Activated CD4-positive, alpha-beta memory T cell treated with anti-CD3 and anti-CD28 coated beads for 36 hours (primary cell): ENCODE data around the gene ZNF350. TPM values are rescaled to one million over a fixed set of nuclear protein-coding genes. Genes with fewer than 3 reads are reported as not detected.
"Not testable (repeated sequence)": the region's sequence is repeated elsewhere in the genome, so short reads cannot be mapped to it uniquely, and the experiment has no call there.

Source experiments
- CTCF ChIA-PET: fragments of 350-600 bp; sonication (Branson Sonifier 250); formaldehyde crosslinking; loops from one replicate; lab custom pipeline; 2021; ENCODE audit warnings: antibody characterized with exemption, inconsistent platforms; lab: Charles Lee
- POLR2A ChIA-PET: fragments of 350-600 bp; sonication (Branson Sonifier 250); formaldehyde crosslinking; loops from one replicate; lab custom pipeline; 2021; ENCODE audit warnings: antibody characterized with exemption; lab: Charles Lee
- DNase-seq: peaks from one replicate; pipeline ENCODE4 v3.0.0-alpha.2; 2020
- H3K27ac Mint-ChIP-seq: one replicate; pipeline ENCODE4 v1.8.0; 2021; ENCODE audit warnings: mixed read lengths
- H3K27me3 Mint-ChIP-seq: one replicate; pipeline ENCODE4 v1.8.0; 2021; ENCODE audit warnings: mixed read lengths
- H3K36me3 Mint-ChIP-seq: one replicate; pipeline ENCODE4 v1.8.0; 2021; ENCODE audit warnings: mixed read lengths
- H3K4me1 Mint-ChIP-seq: one replicate; pipeline ENCODE4 v1.8.0; 2021; ENCODE audit warnings: low read depth, mixed read lengths
- H3K4me3 Mint-ChIP-seq: one replicate; pipeline ENCODE4 v1.8.0; 2021; ENCODE audit warnings: mild to moderate bottlenecking, mixed read lengths
- H3K9me3 Mint-ChIP-seq: one replicate; pipeline ENCODE4 v1.8.0; 2021; ENCODE audit warnings: mixed read lengths
- intact Hi-C: fragments of 100-400 bp; cut with micrococcal nuclease; formaldehyde crosslinking; loops from one replicate; pipeline ENCODE4 v1.15.1; 2023
- total RNA-seq, 2 experiments: library from RNA; stranded (reverse); gene quantifications; one replicate each; pipeline ENCODE4 v1.2.3, GENCODE V29; 2021

The ZNF350 gene
- 1 to 10 TPM; 6.9 to 8.1 TPM for total RNA-seq

- ChIA-PET POLR2A (no interaction called here), CTCF (no interaction called here)
- Mint-ChIP-seq H3K4me1 (peaks cover 12% of the 10 kb centered on the region), H3K36me3 (peaks cover 60% of the 10 kb centered on the region), H3K9me3 (peaks cover 65% of the 10 kb centered on the region), H3K27me3 (no peaks in the 10 kb centered on the region), H3K4me3 (peak within 1 kb of the TSS; percentile 89), H3K27ac (peak within 1 kb of the TSS; percentile 87)
- intact Hi-C loops = loop anchor here (1.0 to 5.0 kb wide), 5 partner anchors 22 to 82 kb away; partner anchors contain the start of genes ZNF432, ZNF613, ZNF614 and ZNF615
- DNase-seq = peak; percentile 94
Measured at GRCh38 chr19:51986309-51987291, at the start of gene ZNF350. Gene ZNF350 (minus strand): TSS chr19:51986840. CDS start chr19:51974360, 12,480 bp downstream.

GRCh38 chr19:52034051-52034728, 47.5 kb upstream of the ZNF350 start:
- no peak for DNase-seq
- H3K27ac Mint-ChIP-seq = no peak overlapping the region
- no peaks in the 10 kb centered on the region for H3K4me1 Mint-ChIP-seq
- no peak overlapping the region for H3K4me3 Mint-ChIP-seq
- peaks cover 86% of the 10 kb centered on the region for H3K36me3 Mint-ChIP-seq
- ChIA-PET POLR2A (no interaction called here), CTCF (no interaction called here)
- intact Hi-C loops = no loop called here
- H3K27me3 Mint-ChIP-seq = no peaks in the 10 kb centered on the region
- peaks cover 83% of the 10 kb centered on the region for H3K9me3 Mint-ChIP-seq

GRCh38 chr19:52028780-52029123, 42.1 kb upstream of the ZNF350 start:
- Mint-ChIP-seq H3K4me3 (peak overlapping the region; percentile 83), H3K27ac (peak overlapping the region; percentile 87), H3K9me3 (peaks cover 69% of the 10 kb centered on the region), H3K27me3 (no peaks in the 10 kb centered on the region), H3K4me1 (peaks cover 10% of the 10 kb centered on the region), H3K36me3 (peaks cover 69% of the 10 kb centered on the region)
- CTCF ChIA-PET = no interaction called here
- intact Hi-C loops = loop anchor here (1.0 to 5.0 kb wide), 5 partner anchors 20 to 126 kb away; partner anchors contain the start of genes ZNF350, ZNF613 and ZNF615
- no peak for DNase-seq
- POLR2A ChIA-PET = interaction anchor here (0.6 to 1.0 kb wide), 3 partner anchors 20 to 22 kb away, joined by 3 to 8 read pairs (median 3); partner anchors contain the start of genes ZNF432 and ZNF615

GRCh38 chr19:52028027-52028779, 41.6 kb upstream of the ZNF350 start, which contains the start of gene ZNF614:
Gene ZNF614 (minus strand): TSS chr19:52028379. CDS start chr19:52025745, 2,634 bp downstream.
- peaks cover 69% of the 10 kb centered on the region for H3K9me3 Mint-ChIP-seq
- peaks cover 10% of the 10 kb centered on the region for H3K4me1 Mint-ChIP-seq
- intact Hi-C loops = loop anchor here (1.0 to 5.0 kb wide), 5 partner anchors 20 to 126 kb away; partner anchors contain the start of genes ZNF350, ZNF613 and ZNF615
- peak within 1 kb of the TSS; percentile 87 for H3K27ac Mint-ChIP-seq
- ChIA-PET POLR2A (interaction anchor here (0.6 to 1.0 kb wide), 4 partner anchors 20 to 21 kb away, joined by 3 to 8 read pairs (median 3); partner anchors contain the start of genes ZNF432 and ZNF615), CTCF (no interaction called here)
- H3K27me3 Mint-ChIP-seq = no peaks in the 10 kb centered on the region
- peak within 1 kb of the TSS; percentile 83 for H3K4me3 Mint-ChIP-seq
- DNase-seq = peak; percentile 92
- peaks cover 69% of the 10 kb centered on the region for H3K36me3 Mint-ChIP-seq

- POLR2A ChIA-PET = interaction anchor here (0.7 kb wide), 1 partner anchor 23 kb away, joined by 3 read pairs; no protein-coding TSS in a partner anchor
- H3K27me3 Mint-ChIP-seq, H3K4me3 Mint-ChIP-seq, H3K27ac Mint-ChIP-seq, CTCF ChIA-PET, DNase-seq: not testable (repeated sequence)
- Mint-ChIP-seq H3K4me1 (peaks cover 10% of the 10 kb centered on the region), H3K9me3 (peaks cover 69% of the 10 kb centered on the region), H3K36me3 (peaks cover 74% of the 10 kb centered on the region)
- intact Hi-C loops = loop anchor here (5.0 kb wide), 2 partner anchors 99 to 124 kb away; partner anchors contain the start of gene ZNF613
Measured at GRCh38 chr19:52026255-52026990, 39.8 kb upstream of the ZNF350 start.

- POLR2A ChIA-PET, DNase-seq, H3K4me3 Mint-ChIP-seq, intact Hi-C loops, H3K27me3 Mint-ChIP-seq, H3K27ac Mint-ChIP-seq, CTCF ChIA-PET: not testable (repeated sequence)
- H3K4me1 Mint-ChIP-seq = peaks cover 10% of the 10 kb centered on the region
- H3K9me3 Mint-ChIP-seq = peaks cover 72% of the 10 kb centered on the region
- peaks cover 76% of the 10 kb centered on the region for H3K36me3 Mint-ChIP-seq
Measured at GRCh38 chr19:52024478-52024877, 37.8 kb upstream of the ZNF350 start.

- CTCF ChIA-PET = no interaction called here
- intact Hi-C loops = no loop called here
- POLR2A ChIA-PET = no interaction called here
Measured at GRCh38 chr19:52022193-52022592, 35.6 kb upstream of the ZNF350 start.

GRCh38 chr19:52020506-52020905, 33.9 kb upstream of the ZNF350 start:
- CTCF ChIA-PET = no interaction called here
- H3K27me3 Mint-ChIP-seq = no peaks in the 10 kb centered on the region

More at GRCh38 chr19:52022193-52022592, 35.6 kb upstream of the ZNF350 start:
- no peak overlapping the region for H3K4me3 Mint-ChIP-seq
- no peaks in the 10 kb centered on the region for H3K27me3 Mint-ChIP-seq
- H3K9me3 Mint-ChIP-seq = peaks cover 89% of the 10 kb centered on the region
- peaks cover 3% of the 10 kb centered on the region for H3K4me1 Mint-ChIP-seq
- no peak overlapping the region for H3K27ac Mint-ChIP-seq
- DNase-seq = no peak
- H3K36me3 Mint-ChIP-seq = peaks cover 96% of the 10 kb centered on the region

GRCh38 chr19:52010674-52011073, 24.0 kb upstream of the ZNF350 start:
- Mint-ChIP-seq H3K36me3 (peaks cover 51% of the 10 kb centered on the region), H3K4me3 (no peak overlapping the region), H3K27me3 (no peaks in the 10 kb centered on the region), H3K4me1 (peaks cover 16% of the 10 kb centered on the region), H3K27ac (no peak overlapping the region), H3K9me3 (peaks cover 60% of the 10 kb centered on the region)
- ChIA-PET CTCF (no interaction called here), POLR2A (no interaction called here)
- intact Hi-C loops = no loop called here
- no peak for DNase-seq

More at GRCh38 chr19:52020506-52020905, 33.9 kb upstream of the ZNF350 start:
- Mint-ChIP-seq H3K27ac (no peak overlapping the region), H3K9me3 (peaks cover 90% of the 10 kb centered on the region), H3K4me1 (no peaks in the 10 kb centered on the region), H3K36me3 (peaks cover 96% of the 10 kb centered on the region), H3K4me3 (no peak overlapping the region)
- no peak for DNase-seq
- POLR2A ChIA-PET = interaction anchor here (0.7 kb wide), 1 partner anchor 541 kb away, joined by 3 read pairs; no protein-coding TSS in a partner anchor
- intact Hi-C loops = loop anchor here (1.0 kb wide), 1 partner anchor 8 kb away; no protein-coding TSS in a partner anchor

- H3K27me3 Mint-ChIP-seq = no peaks in the 10 kb centered on the region
- H3K27ac Mint-ChIP-seq = peak within 1 kb of the TSS; percentile 94
- intact Hi-C loops = loop anchor here (1.0 kb wide), 4 partner anchors 20 to 103 kb away; partner anchors contain the start of genes ZNF350, ZNF613, ZNF614 and ZNF649
- peak; percentile 91 for DNase-seq
- H3K4me3 Mint-ChIP-seq = peak within 1 kb of the TSS; percentile 94
- H3K4me1 Mint-ChIP-seq = peaks cover 16% of the 10 kb centered on the region
- CTCF ChIA-PET = no interaction called here
- H3K9me3 Mint-ChIP-seq = peaks cover 59% of the 10 kb centered on the region
- H3K36me3 Mint-ChIP-seq = peaks cover 54% of the 10 kb centered on the region
- POLR2A ChIA-PET = interaction anchor here (0.7 to 1.3 kb wide), 3 partner anchors 20 to 132 kb away, joined by 3 read pairs; partner anchors contain the start of genes ZNF614 and ZNF616
Measured at GRCh38 chr19:52007806-52008557, 21.3 kb upstream of the ZNF350 start, which contains the start of gene ZNF615. Gene ZNF615 (minus strand): TSS chr19:52008211. CDS start chr19:52003711, 4,500 bp downstream.
